K562 treated with DMSO at 1 percent for 4 hours (cell line): ENCODE results near the gene CLDN25. TPM values are rescaled to one million over a fixed set of nuclear protein-coding genes. Genes with fewer than 3 reads are reported as not detected.

Source experiments
- total RNA-seq: library from RNA; unstranded; fragments of 300-600 nt; gene quantifications from 2 replicates; pipeline ENCODE4 v1.2.3, GENCODE V29; 2022; ENCODE audit not compliant: insufficient read depth

CLDN25 gene
- total RNA-seq, result not detected in 2 replicates

GRCh38 chr11:113779496-113779895, at the start of gene CLDN25:
CLDN25 (plus strand) TSS chr11:113779796; CDS start chr11:113779796, 0 bp downstream.

DNA sequence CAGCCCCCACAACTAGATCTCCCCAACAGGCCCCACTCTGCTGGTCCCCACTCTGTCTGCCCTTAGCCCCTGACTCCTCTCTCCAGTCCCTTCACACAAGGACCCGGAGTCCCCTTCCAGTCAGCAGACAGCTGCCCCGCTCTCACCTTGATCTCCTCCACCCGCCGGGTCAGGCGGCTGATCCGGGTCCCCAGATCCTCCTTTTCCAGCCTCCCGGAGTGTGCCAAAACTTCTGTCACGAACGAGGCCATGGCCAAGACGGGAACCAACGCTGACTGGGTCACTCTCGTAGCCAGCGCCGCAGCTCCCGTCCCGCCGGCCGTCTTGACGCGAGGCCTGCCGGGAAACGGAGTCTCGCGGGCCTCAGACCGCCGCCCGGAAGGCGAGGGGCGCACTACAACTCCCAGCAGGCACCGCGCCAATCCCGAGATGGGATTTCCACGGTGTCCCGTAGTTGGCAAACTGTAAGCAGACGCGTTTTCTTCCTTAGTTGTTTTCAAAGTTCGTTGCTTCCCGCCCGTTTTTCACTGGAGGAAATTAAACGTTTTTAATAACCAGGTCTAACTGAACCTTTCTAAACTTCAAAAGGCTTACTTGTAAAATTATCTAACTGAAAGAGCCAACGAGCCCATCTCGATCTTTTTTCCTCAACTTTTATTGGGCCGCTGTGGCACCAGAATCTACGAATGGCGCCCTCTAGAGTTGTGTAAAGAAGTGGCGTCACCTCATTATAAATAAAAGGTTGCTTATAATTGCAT, 6.0 kb upstream of the CLDN25 start, which contains the start of gene ZW10:
Gene ZW10 (minus strand): TSS at position 277 of the 758 bp plus-strand sequence. CDS start 26 bp downstream, at position 251.

Other genes with a start within 250 kb of the CLDN25 start
- gene TMPRSS5, start 73.5 kb upstream of the CLDN25 start, total RNA-seq, result not detected in 2 replicates
- 11.6 and 15.7 TPM in 2 replicates for gene ZW10, start 6.1 kb upstream of the CLDN25 start, total RNA-seq
- 10.6 and 11.5 TPM in 2 replicates for gene USP28, start 95.8 kb downstream of the CLDN25 start, total RNA-seq
- not detected in 2 replicates for gene HTR3B, start 125.0 kb downstream of the CLDN25 start, total RNA-seq
- not detected in 2 replicates for gene HTR3A, start 195.3 kb downstream of the CLDN25 start, total RNA-seq